HCT116 (cell line): Measurements from ENCODE around the gene APBA1. TPM values are rescaled to one million over a fixed set of nuclear protein-coding genes. Genes with fewer than 3 reads are reported as not detected.

Experiments used
- ATAC-seq: fragments of 200-7000 bp; cut with Tn5 transposase; 2 replicates; pipeline ENCODE4 v1.9.1; 2020; ENCODE audit warnings: mild to moderate bottlenecking, moderate library complexity
- BruUV-seq: library from RNA; stranded (reverse); fragments of 400-500 nt; replicated peaks from 2 replicates; lab custom pipeline; 2021; lab: Mats Ljungman, UMichigan
- CTCF ChIA-PET: fragments of 300-600 bp; sonication (Branson Sonifier 250); formaldehyde crosslinking; loops from one replicate; lab custom pipeline; 2021; ENCODE audit warnings: antibody characterized with exemption; lab: Charles Lee
- POLR2A ChIA-PET: fragments of 300-600, 350-600 bp; sonication (Branson Sonifier 250); formaldehyde crosslinking; loops from one replicate; lab custom pipeline; 2021; ENCODE audit warnings: antibody characterized with exemption; lab: Charles Lee
- RAD21 ChIA-PET, 2 experiments: fragments of 300-600 bp; sonication (Branson Sonifier 250); formaldehyde crosslinking; loops; one replicate each; lab custom pipeline; 2023; ENCODE audit warnings: low total read pairs in 2 of 2; ENCODE audit not compliant: uncharacterized antibody in 2 of 2, unreplicated experiment in 2 of 2, low non-redundant PET in 1 of 2; lab: Charles Lee
- DNase-seq: peaks from one replicate; pipeline ENCODE4 v3.0.0-alpha.2; 2010; ENCODE audit warnings: low read depth, low spot score
- H2AFZ ChIP-seq: fragments of 200-600 bp; shearing (Covaris generic), sonication (generic); 2 replicates; pipeline ENCODE4 v1.6.1; 2017; ENCODE audit warnings: low read depth, mixed run types, mixed read lengths, antibody characterized with exemption, low read length; ENCODE audit not compliant: poor library complexity, severe bottlenecking
- H3K27ac ChIP-seq: 2 replicates; pipeline ENCODE4 v1.5.1; 2012; ENCODE audit warnings: low read depth, low read length
- H3K27me3 ChIP-seq: fragments of 200-600 bp; sonication (generic); 2 replicates; pipeline ENCODE4 v1.6.1; 2016; ENCODE audit warnings: mixed run types, low read length, mixed read lengths; ENCODE audit not compliant: insufficient read depth
- H3K36me3 ChIP-seq, 2 experiments: fragments of 200-500 bp in 1 of 2; fragments of 200-600 bp in 1 of 2; sonication (Bioruptor generic) in 1 of 2; sonication (generic) in 1 of 2; 2 replicates each; pipeline versions ENCODE4 v1.5.1 to v1.6.1; 2014 to 2016; ENCODE audit warnings: low read length in 2 of 2, inconsistent platforms in 1 of 2, mixed read lengths in 1 of 2, mixed run types in 1 of 2; ENCODE audit not compliant: insufficient read depth in 2 of 2, control insufficient read depth in 1 of 2
- H3K4me1 ChIP-seq, 2 experiments: fragments of 200-600 bp in 1 of 2; sonication (generic) in 1 of 2; 2 replicates each; pipeline versions ENCODE4 v1.5.1 to v1.6.1; 2012 to 2017; ENCODE audit warnings: low read length in 2 of 2, inconsistent platforms in 1 of 2, mild to moderate bottlenecking in 1 of 2, mixed read lengths in 1 of 2, mixed run types in 1 of 2, moderate library complexity in 1 of 2; ENCODE audit not compliant: insufficient read depth in 2 of 2, control insufficient read depth in 1 of 2
- H3K4me2 ChIP-seq: fragments of 200-600 bp; sonication (generic); 2 replicates; pipeline ENCODE4 v1.6.1; 2017; ENCODE audit warnings: mixed run types, low read length, mixed read lengths
- H3K4me3 ChIP-seq, 2 experiments: fragments of 200-600 bp in 1 of 2; sonication (generic) in 1 of 2; replicated peaks in 1 of 2; 2 replicates each; pipeline ENCODE4 v1.5.1; 2011 to 2016; ENCODE audit warnings: low read length in 2 of 2, control low read depth in 1 of 2, low read depth in 1 of 2, mild to moderate bottlenecking in 1 of 2, mixed read lengths in 1 of 2, mixed run types in 1 of 2
- H3K79me2 ChIP-seq: fragments of 200-600 bp; sonication (generic); 2 replicates; pipeline ENCODE4 v1.6.1; 2017; ENCODE audit warnings: mild to moderate bottlenecking, mixed run types, low read length, moderate library complexity, mixed read lengths; ENCODE audit not compliant: insufficient read depth
- H3K9ac ChIP-seq: fragments of 200-600 bp; sonication (generic); 2 replicates; pipeline ENCODE4 v1.6.1; 2016; ENCODE audit warnings: low read length, mixed read lengths
- H3K9me2 ChIP-seq: fragments of 200-600 bp; sonication (generic), shearing (Covaris generic); 2 replicates; pipeline ENCODE4 v1.6.1; 2017; ENCODE audit warnings: mixed run types, mild to moderate bottlenecking, moderate library complexity; ENCODE audit not compliant: insufficient read depth
- H3K9me3 ChIP-seq, 2 experiments: fragments of 200-500 bp in 1 of 2; fragments of 200-600 bp in 1 of 2; sonication (Bioruptor generic) in 1 of 2; sonication (generic) in 1 of 2; 2 replicates each; pipeline ENCODE4 v1.6.1; 2014 to 2017; ENCODE audit warnings: low read length in 2 of 2, mixed read lengths in 2 of 2, inconsistent platforms in 1 of 2, low read depth in 1 of 2, mild to moderate bottlenecking in 1 of 2, mixed run types in 1 of 2, moderate library complexity in 1 of 2; ENCODE audit not compliant: control insufficient read depth in 1 of 2, insufficient read depth in 1 of 2
- H4K20me1 ChIP-seq: fragments of 200-600 bp; sonication (generic), shearing (Covaris generic); 2 replicates; pipeline ENCODE4 v1.6.1; 2017; ENCODE audit warnings: mixed run types, mild to moderate bottlenecking, moderate library complexity; ENCODE audit not compliant: insufficient read depth
- ATF3 ChIP-seq: IDR thresholded peaks from 2 replicates; pipeline ENCODE4 v1.6.1; 2012
- CBX3 ChIP-seq: IDR thresholded peaks from 2 replicates; pipeline ENCODE4 v1.6.1; 2012; ENCODE audit warnings: low read depth
- CTCF ChIP-seq, 3 experiments: fragments of 200-600 bp in 1 of 3; sonication (generic) in 1 of 3; IDR thresholded peaks in 2 of 3; conservative IDR thresholded peaks in 1 of 3; 2 replicates each; pipeline ENCODE4 v1.5.1; 2012 to 2017; ENCODE audit warnings: low read depth in 2 of 3, low read length in 2 of 3, antibody characterized with exemption in 1 of 3, borderline replicate concordance in 1 of 3, control low read depth in 1 of 3, mild to moderate bottlenecking in 1 of 3, mixed read lengths in 1 of 3, mixed run types in 1 of 3, moderate library complexity in 1 of 3; ENCODE audit not compliant: insufficient read depth in 1 of 3
- ELF1 ChIP-seq: IDR thresholded peaks from 2 replicates; pipeline ENCODE4 v1.6.1; 2012; ENCODE audit warnings: low read depth, borderline replicate concordance
- EZH2 ChIP-seq: fragments of 200-600 bp; sonication (generic); IDR thresholded peaks from 2 replicates; pipeline ENCODE4 v1.6.1; 2017; ENCODE audit warnings: antibody characterized with exemption, mixed run types
- JUND ChIP-seq: IDR thresholded peaks from 2 replicates; pipeline ENCODE4 v1.6.1; 2012
- POLR2A ChIP-seq: IDR thresholded peaks from 2 replicates; pipeline ENCODE4 v1.7.0; 2011; ENCODE audit warnings: borderline replicate concordance; ENCODE audit not compliant: insufficient read depth, insufficient read length; ENCODE audit errors: extremely low read depth
- RAD21 ChIP-seq: IDR thresholded peaks from 2 replicates; pipeline ENCODE4 v1.6.1; 2012; ENCODE audit warnings: low read depth, mild to moderate bottlenecking
- SIN3A ChIP-seq: IDR thresholded peaks from 2 replicates; pipeline ENCODE4 v1.6.1; 2012; ENCODE audit warnings: low read depth
- SRF ChIP-seq: IDR thresholded peaks from 2 replicates; pipeline ENCODE4 v1.6.1; 2012; ENCODE audit warnings: low read depth
- TCF7L2 ChIP-seq: IDR thresholded peaks from 2 replicates; pipeline ENCODE4 v1.7.0; 2011; ENCODE audit warnings: borderline replicate concordance, inconsistent platforms; ENCODE audit not compliant: insufficient read depth, insufficient read length; ENCODE audit errors: extremely low read depth
- ZBTB33 ChIP-seq: IDR thresholded peaks from 2 replicates; pipeline ENCODE4 v1.6.1; 2011; ENCODE audit warnings: mild to moderate bottlenecking, low read length, moderate library complexity; ENCODE audit not compliant: insufficient replicate concordance; ENCODE audit errors: extremely low read depth
- ZFX ChIP-seq: fragments of 450-650 bp; IDR thresholded peaks from 2 replicates; pipeline ENCODE4 v1.6.1; 2017
- ZNF274 ChIP-seq: fragments of 200-500 bp; sonication (Bioruptor generic); IDR thresholded peaks from 2 replicates; pipeline ENCODE4 v1.6.1; 2014; ENCODE audit warnings: mild to moderate bottlenecking, low read depth, low read length, inconsistent platforms
- intact Hi-C: fragments of 100-400 bp; cut with micrococcal nuclease; formaldehyde crosslinking; loops from 2 replicates; pipeline ENCODE4 v1.10.0; 2022
- total RNA-seq: library from RNA; stranded (reverse); gene quantifications from one replicate; pipeline ENCODE4 v1.2.1, GENCODE V29; 2021; ENCODE audit not compliant: unreplicated experiment

The APBA1 gene
- total RNA-seq, 1 experiment from 2014 or later, result 0.20 TPM

DNA sequence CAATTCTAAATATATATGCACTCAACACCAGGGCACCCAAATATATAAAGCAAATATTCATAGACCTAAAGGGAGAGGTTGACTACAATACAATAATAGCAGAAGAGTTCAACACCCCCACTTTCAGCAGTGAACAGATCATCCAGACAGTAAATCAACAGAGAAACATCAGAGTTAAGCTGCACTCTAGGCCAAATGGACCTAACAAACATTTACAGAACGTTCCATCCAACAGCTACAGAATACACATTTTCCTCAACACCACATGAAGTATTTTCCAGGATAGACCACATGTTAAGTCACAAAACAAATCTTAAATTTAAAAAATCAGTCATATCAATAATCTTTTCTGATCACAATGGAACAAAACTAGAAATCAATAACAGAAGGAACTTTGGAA is 18.9 kb downstream of the APBA1 start (continued):
- TF ChIP-seq JUND (no peak), TCF7L2 (no peak), ZNF274 (no peak), SRF (no peak), CBX3 (no peak)

DNA sequence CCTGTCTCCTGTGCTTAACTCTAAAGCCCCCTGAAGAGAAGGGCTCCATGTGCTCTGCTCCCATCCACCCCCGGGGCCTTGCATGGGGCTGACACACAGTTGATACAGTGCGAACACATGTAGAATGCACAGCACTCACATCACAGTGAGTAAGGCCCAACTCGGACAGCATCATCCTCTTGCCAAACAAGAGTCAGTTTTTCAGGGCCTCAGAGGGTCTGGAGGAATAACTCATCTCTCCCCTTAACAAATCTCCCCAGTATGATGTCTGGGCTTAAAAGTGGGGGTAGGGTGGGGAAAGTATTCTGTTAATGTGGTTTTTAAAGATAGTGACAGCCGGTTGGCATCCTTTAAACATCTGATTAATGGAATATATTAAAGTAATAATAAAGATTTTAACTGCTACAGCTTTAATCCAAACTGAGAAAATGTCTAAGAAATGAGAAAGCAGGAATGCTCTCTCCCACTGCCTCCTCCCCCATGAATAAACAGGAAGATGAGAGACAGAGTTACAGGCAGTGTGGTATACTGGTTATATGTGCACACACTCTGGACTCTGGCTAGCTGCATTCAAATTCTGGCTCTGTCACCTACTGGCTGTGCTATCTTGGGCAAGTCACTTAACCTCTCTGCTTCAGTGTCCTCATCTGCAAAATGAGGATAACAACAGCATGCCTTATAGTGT is 22.5 kb downstream of the APBA1 start:
- Histone ChIP-seq H4K20me1 (no peaks in the 10 kb centered on the region), H2AFZ (no peak overlapping the region), H3K27me3 (no peaks in the 10 kb centered on the region), H3K9ac (no peak overlapping the region), H3K4me1 (peaks cover 3 to 7% of the 10 kb centered on the region in 2 experiments; a peak in 3 of 4 replicates), H3K4me3 (no peak overlapping the region), H3K9me3 (no peaks in the 10 kb centered on the region), H3K27ac (no peak overlapping the region), H3K79me2 (no peaks in the 10 kb centered on the region), H3K36me3 (no peaks in the 10 kb centered on the region), H3K4me2 (no peak overlapping the region), H3K9me2 (no peaks in the 10 kb centered on the region)
- ATAC-seq, result no peak
- no peak for DNase-seq
- intact Hi-C loops, result loop anchor here (10.0 kb wide), 1 partner anchor 895 kb away; no protein-coding TSS in a partner anchor
- TF ChIP-seq RAD21 (no peak), ATF3 (no peak), ELF1 (no peak), ZFX (no peak), CTCF (IDR thresholded peaks at IDR 0.05 in 2 of 3, conservative IDR thresholded peaks at IDR 0.05 in 1 of 3; ENCODE audit: borderline replicate concordance in 1 of 3, insufficient read depth in 1 of 3, low read depth in 2 of 3, low read length in 2 of 3) (no peak), EZH2 (no peak), SIN3A (no peak), POLR2A (no peak), ZBTB33 (no peak)
- RAD21 ChIA-PET, result no interaction called here
- no TSS peak for BruUV-seq
- POLR2A ChIA-PET, result no interaction called here
- CTCF ChIA-PET, result no interaction called here
